GM23338 (cell line): ENCODE measurements around the gene FLRT2. TPM values are rescaled to one million over a fixed set of nuclear protein-coding genes. Genes with fewer than 3 reads are reported as not detected.

ENCODE experiments used
- ATAC-seq: fragments of 200-7000 bp; cut with Tn5 transposase; 3 replicates; pipeline ENCODE4 v1.9.1; 2020
- DNase-seq: peaks from one replicate; pipeline ENCODE4 v3.0.0-alpha.2; 2015; ENCODE audit warnings: low spot score
- H2AFZ ChIP-seq: fragments of 200-600 bp; sonication (generic); 2 replicates; pipeline ENCODE4 v1.8.0; 2016; ENCODE audit warnings: antibody characterized with exemption, mild to moderate bottlenecking, moderate library complexity
- H3F3A ChIP-seq: fragments of 200-600 bp; sonication (generic); replicated peaks from 2 replicates; pipeline ENCODE4 v1.8.0; 2017; ENCODE audit warnings: antibody characterized with exemption, mixed run types, low read depth
- H3K27ac ChIP-seq: fragments of 200-600 bp; sonication (generic); 2 replicates; pipeline ENCODE4 v1.6.1; 2016; ENCODE audit warnings: low read depth
- H3K27me3 ChIP-seq: fragments of 200-600 bp; sonication (generic); 2 replicates; pipeline ENCODE4 v1.8.0; 2016; ENCODE audit warnings: mild to moderate bottlenecking, mixed run types, moderate library complexity; ENCODE audit not compliant: insufficient read depth
- H3K36me3 ChIP-seq: fragments of 200-600 bp; sonication (generic); 2 replicates; pipeline ENCODE4 v1.8.0; 2016; ENCODE audit warnings: mild to moderate bottlenecking; ENCODE audit not compliant: insufficient read depth
- H3K4me1 ChIP-seq: fragments of 200-600 bp; sonication (generic); 2 replicates; pipeline ENCODE4 v1.8.0; 2016; ENCODE audit warnings: mild to moderate bottlenecking, moderate library complexity; ENCODE audit not compliant: insufficient read depth
- H3K4me2 ChIP-seq: fragments of 200-600 bp; sonication (generic); 2 replicates; pipeline ENCODE4 v1.7.1; 2017; ENCODE audit warnings: mixed run types
- H3K4me3 ChIP-seq: fragments of 200-600 bp; sonication (generic); 2 replicates; pipeline ENCODE4 v1.6.1; 2016; ENCODE audit warnings: mixed run types
- H3K79me2 ChIP-seq: fragments of 200-600 bp; sonication (generic); replicated peaks from 2 replicates; pipeline ENCODE4 v1.8.0; 2017; ENCODE audit warnings: mild to moderate bottlenecking; ENCODE audit not compliant: insufficient read depth
- H3K9me2 ChIP-seq: fragments of 200-600 bp; sonication (generic); 2 replicates; pipeline ENCODE4 v1.8.0; 2017; ENCODE audit not compliant: insufficient read depth
- H4K20me1 ChIP-seq: fragments of 200-600 bp; sonication (generic); replicated peaks from 2 replicates; pipeline ENCODE4 v1.8.0; 2017; ENCODE audit warnings: mild to moderate bottlenecking; ENCODE audit not compliant: insufficient read depth
- H3K27ac Mint-ChIP-seq: 2 replicates; pipeline ENCODE4 v1.8.0; 2020; ENCODE audit warnings: inconsistent platforms, mild to moderate bottlenecking, moderate library complexity, mixed read lengths
- H3K27me3 Mint-ChIP-seq: 3 replicates; pipeline ENCODE4 v1.8.0; 2022; ENCODE audit warnings: low read depth, mild to moderate bottlenecking, moderate library complexity, mixed read lengths, inconsistent platforms; ENCODE audit not compliant: insufficient read depth, poor library complexity
- H3K36me3 Mint-ChIP-seq: 3 replicates; pipeline ENCODE4 v1.8.0; 2021; ENCODE audit warnings: low read depth, mild to moderate bottlenecking, inconsistent platforms, moderate library complexity, mixed read lengths
- H3K4me1 Mint-ChIP-seq: 3 replicates; pipeline ENCODE4 v1.8.0; 2020; ENCODE audit warnings: mild to moderate bottlenecking, inconsistent platforms, mixed read lengths
- H3K4me3 Mint-ChIP-seq: 3 replicates; pipeline ENCODE4 v1.8.0; 2021; ENCODE audit warnings: moderate library complexity, mild to moderate bottlenecking, inconsistent platforms, mixed read lengths
- H3K9me3 Mint-ChIP-seq: 3 replicates; pipeline ENCODE4 v1.8.0; 2020; ENCODE audit warnings: moderate library complexity, mild to moderate bottlenecking, inconsistent platforms, mixed read lengths
- CREB1 ChIP-seq: fragments of 250-450 bp; sonication (Bioruptor Pico); IDR thresholded peaks from 2 replicates; pipeline ENCODE4 v1.5.0; 2020; ENCODE audit warnings: low read depth, mild to moderate bottlenecking, moderate library complexity
- EZH2phosphoT487 ChIP-seq: fragments of 200-600 bp; sonication (generic); IDR thresholded peaks from one replicate; pipeline ENCODE4 v1.8.1; 2018; ENCODE audit warnings: antibody characterized with exemption; ENCODE audit not compliant: unreplicated experiment
- JUNB ChIP-seq: IDR thresholded peaks from one replicate; pipeline ENCODE4 v1.6.1; 2016; ENCODE audit warnings: antibody characterized with exemption; ENCODE audit not compliant: unreplicated experiment
- POLR2AphosphoS5 ChIP-seq: IDR thresholded peaks from 2 replicates; pipeline ENCODE4 v1.6.1; 2016; ENCODE audit warnings: antibody characterized with exemption, low read depth
- ZNF114 ChIP-seq: fragments of 250-450 bp; sonication (Bioruptor Pico); IDR thresholded peaks from 2 replicates; pipeline ENCODE4 v1.5.0; 2020; ENCODE audit warnings: mild to moderate bottlenecking, moderate library complexity
- polyA plus RNA-seq: library from polyadenylated mRNA; unstranded; fragments of >200 nt; fragmentation: Nextera tagmentation; extraction: Ambion mirVana; gene quantifications from 2 replicates; pipeline ENCODE4 v1.2.1, GENCODE V29; 2016
- total RNA-seq: library from RNA; depleted of rRNA; stranded (reverse); fragments of >200 nt; shearing (Covaris generic); gene quantifications from 2 replicates; pipeline ENCODE4 v1.2.3, GENCODE V29; 2014
- TF ChIP-seq, protein P1 (sequence below): IDR thresholded peaks from one replicate; pipeline ENCODE4 v1.6.1; 2018; ENCODE audit warnings: antibody characterized with exemption; ENCODE audit not compliant: unreplicated experiment
- TF ChIP-seq, protein P2 (sequence below), 2 experiments: fragments of 200-600 bp in 1 of 2; sonication (generic) in 1 of 2; conservative IDR thresholded peaks; 2 replicates each; pipeline versions ENCODE4 v1.5.1 to v1.6.1; 2016 to 2017; ENCODE audit warnings: antibody characterized with exemption in 2 of 2, low read depth in 2 of 2, mild to moderate bottlenecking in 2 of 2, moderate library complexity in 1 of 2
- TF ChIP-seq, protein P3 (sequence below): fragments of 250-450 bp; sonication (Bioruptor Pico); IDR thresholded peaks from 2 replicates; pipeline ENCODE4 v1.5.0; 2020; ENCODE audit warnings: mild to moderate bottlenecking, moderate library complexity

Gene FLRT2
- total and polyA plus RNA-seq, 2 experiments from 2014 or later: 4.3 to 7.4 TPM

DNA sequence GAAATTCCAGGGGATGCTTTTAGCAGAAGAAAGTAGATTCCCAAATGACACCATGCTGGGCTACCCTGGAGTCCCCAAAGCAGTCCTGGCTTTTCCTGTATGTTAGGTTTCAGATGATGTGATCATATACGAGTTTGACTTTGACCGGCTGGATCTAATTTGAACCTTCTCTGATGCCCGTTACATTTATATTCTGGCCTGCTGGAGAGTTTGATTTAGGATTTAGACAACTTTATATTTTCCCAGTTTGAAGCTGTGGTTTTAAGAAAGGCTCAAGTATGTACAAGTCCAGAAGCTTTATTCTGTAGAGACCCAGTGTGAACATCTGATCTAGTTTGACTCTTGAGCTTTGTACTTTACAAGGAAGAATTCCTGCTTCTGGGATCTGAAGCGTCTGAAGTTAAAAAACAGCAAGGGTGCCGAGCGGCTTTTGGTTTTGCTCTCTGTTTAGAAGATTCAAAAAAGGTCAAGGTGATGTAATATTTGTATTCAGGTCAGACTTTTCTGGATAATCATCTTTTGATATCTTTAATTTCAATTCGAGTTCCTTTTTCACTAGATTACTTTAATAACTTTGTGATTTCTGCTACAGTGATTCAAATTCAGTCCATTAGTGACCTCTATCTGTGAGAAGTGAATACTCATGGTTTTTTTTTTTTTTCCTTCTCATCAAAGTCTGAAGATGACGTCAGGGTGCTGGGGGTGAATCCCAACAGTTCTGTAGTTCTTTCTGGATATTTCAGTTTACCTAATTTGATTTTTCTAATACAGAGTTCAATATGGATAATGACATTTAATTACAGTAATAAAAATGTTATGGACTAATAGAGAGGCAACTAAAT lies 6.3 kb downstream of the FLRT2 start:
- H3K9me2 ChIP-seq: no peaks in the 10 kb centered on the region
- peaks cover 44% of the 10 kb centered on the region for H3K27me3 ChIP-seq
- H3K9me3 Mint-ChIP-seq: no peaks in the 10 kb centered on the region; the same call in 2 of the 3 replicates
- H3K4me3 ChIP-seq: peak overlapping the region; percentile 27; the same call in 1 of the 2 replicates
- DNase-seq (peak; percentile 50), ATAC-seq (no peak)
- peaks cover 57% of the 10 kb centered on the region for H3K4me1 Mint-ChIP-seq
- H2AFZ ChIP-seq: no peak overlapping the region
- TF ChIP-seq, protein P1, sequence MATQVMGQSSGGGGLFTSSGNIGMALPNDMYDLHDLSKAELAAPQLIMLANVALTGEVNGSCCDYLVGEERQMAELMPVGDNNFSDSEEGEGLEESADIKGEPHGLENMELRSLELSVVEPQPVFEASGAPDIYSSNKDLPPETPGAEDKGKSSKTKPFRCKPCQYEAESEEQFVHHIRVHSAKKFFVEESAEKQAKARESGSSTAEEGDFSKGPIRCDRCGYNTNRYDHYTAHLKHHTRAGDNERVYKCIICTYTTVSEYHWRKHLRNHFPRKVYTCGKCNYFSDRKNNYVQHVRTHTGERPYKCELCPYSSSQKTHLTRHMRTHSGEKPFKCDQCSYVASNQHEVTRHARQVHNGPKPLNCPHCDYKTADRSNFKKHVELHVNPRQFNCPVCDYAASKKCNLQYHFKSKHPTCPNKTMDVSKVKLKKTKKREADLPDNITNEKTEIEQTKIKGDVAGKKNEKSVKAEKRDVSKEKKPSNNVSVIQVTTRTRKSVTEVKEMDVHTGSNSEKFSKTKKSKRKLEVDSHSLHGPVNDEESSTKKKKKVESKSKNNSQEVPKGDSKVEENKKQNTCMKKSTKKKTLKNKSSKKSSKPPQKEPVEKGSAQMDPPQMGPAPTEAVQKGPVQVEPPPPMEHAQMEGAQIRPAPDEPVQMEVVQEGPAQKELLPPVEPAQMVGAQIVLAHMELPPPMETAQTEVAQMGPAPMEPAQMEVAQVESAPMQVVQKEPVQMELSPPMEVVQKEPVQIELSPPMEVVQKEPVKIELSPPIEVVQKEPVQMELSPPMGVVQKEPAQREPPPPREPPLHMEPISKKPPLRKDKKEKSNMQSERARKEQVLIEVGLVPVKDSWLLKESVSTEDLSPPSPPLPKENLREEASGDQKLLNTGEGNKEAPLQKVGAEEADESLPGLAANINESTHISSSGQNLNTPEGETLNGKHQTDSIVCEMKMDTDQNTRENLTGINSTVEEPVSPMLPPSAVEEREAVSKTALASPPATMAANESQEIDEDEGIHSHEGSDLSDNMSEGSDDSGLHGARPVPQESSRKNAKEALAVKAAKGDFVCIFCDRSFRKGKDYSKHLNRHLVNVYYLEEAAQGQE: no peak
- TF ChIP-seq, protein P2, sequence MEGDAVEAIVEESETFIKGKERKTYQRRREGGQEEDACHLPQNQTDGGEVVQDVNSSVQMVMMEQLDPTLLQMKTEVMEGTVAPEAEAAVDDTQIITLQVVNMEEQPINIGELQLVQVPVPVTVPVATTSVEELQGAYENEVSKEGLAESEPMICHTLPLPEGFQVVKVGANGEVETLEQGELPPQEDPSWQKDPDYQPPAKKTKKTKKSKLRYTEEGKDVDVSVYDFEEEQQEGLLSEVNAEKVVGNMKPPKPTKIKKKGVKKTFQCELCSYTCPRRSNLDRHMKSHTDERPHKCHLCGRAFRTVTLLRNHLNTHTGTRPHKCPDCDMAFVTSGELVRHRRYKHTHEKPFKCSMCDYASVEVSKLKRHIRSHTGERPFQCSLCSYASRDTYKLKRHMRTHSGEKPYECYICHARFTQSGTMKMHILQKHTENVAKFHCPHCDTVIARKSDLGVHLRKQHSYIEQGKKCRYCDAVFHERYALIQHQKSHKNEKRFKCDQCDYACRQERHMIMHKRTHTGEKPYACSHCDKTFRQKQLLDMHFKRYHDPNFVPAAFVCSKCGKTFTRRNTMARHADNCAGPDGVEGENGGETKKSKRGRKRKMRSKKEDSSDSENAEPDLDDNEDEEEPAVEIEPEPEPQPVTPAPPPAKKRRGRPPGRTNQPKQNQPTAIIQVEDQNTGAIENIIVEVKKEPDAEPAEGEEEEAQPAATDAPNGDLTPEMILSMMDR (conservative IDR thresholded peaks at IDR 0.05; ENCODE audit: low read depth in 2 of 2): peak in 1 of 2 experiments; percentile 47; a peak in 2 of 4 replicates
- peak; percentile 47; the same call in 1 of the 2 replicates for TF ChIP-seq CREB1 (CRISPR knock-in tag)
- H4K20me1 ChIP-seq: no peaks in the 10 kb centered on the region
- no peaks in the 10 kb centered on the region for H3K36me3 ChIP-seq
- no peak overlapping the region for H3K27ac ChIP-seq
- H3K27me3 Mint-ChIP-seq: peaks cover 43% of the 10 kb centered on the region
- H3K27ac Mint-ChIP-seq: no peak overlapping the region
- no peaks in the 10 kb centered on the region for H3K36me3 Mint-ChIP-seq
- H3K4me3 Mint-ChIP-seq: peak overlapping the region; percentile 52; the same call in 2 of the 3 replicates
- H3F3A ChIP-seq: no peaks in the 10 kb centered on the region
- peaks cover 44% of the 10 kb centered on the region for H3K4me1 ChIP-seq
- peaks cover 34% of the 10 kb centered on the region for H3K79me2 ChIP-seq
- peak overlapping the region; percentile 61 for H3K4me2 ChIP-seq

DNA sequence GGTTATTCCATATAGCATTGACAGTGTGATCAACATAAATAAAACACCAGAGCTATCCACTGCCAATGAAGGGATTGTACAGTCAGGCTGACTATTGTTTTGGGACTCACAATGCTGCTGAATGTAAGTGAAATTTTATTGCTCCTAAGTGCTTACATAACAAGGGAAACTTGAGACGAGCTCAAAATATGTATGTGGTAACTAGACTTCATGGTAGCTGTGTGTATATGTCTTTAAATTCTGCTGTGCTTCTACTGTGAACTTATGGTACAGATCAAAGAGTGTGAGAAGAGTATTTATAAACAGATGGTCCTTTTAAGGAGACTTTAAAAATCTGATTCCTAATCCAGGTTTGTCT lies 6.9 kb downstream of the FLRT2 start:
- no peak overlapping the region for H3K4me3 ChIP-seq
- no peak overlapping the region for H3K4me3 Mint-ChIP-seq
- peaks cover 34% of the 10 kb centered on the region for H3K79me2 ChIP-seq
- TF ChIP-seq, protein P3, sequence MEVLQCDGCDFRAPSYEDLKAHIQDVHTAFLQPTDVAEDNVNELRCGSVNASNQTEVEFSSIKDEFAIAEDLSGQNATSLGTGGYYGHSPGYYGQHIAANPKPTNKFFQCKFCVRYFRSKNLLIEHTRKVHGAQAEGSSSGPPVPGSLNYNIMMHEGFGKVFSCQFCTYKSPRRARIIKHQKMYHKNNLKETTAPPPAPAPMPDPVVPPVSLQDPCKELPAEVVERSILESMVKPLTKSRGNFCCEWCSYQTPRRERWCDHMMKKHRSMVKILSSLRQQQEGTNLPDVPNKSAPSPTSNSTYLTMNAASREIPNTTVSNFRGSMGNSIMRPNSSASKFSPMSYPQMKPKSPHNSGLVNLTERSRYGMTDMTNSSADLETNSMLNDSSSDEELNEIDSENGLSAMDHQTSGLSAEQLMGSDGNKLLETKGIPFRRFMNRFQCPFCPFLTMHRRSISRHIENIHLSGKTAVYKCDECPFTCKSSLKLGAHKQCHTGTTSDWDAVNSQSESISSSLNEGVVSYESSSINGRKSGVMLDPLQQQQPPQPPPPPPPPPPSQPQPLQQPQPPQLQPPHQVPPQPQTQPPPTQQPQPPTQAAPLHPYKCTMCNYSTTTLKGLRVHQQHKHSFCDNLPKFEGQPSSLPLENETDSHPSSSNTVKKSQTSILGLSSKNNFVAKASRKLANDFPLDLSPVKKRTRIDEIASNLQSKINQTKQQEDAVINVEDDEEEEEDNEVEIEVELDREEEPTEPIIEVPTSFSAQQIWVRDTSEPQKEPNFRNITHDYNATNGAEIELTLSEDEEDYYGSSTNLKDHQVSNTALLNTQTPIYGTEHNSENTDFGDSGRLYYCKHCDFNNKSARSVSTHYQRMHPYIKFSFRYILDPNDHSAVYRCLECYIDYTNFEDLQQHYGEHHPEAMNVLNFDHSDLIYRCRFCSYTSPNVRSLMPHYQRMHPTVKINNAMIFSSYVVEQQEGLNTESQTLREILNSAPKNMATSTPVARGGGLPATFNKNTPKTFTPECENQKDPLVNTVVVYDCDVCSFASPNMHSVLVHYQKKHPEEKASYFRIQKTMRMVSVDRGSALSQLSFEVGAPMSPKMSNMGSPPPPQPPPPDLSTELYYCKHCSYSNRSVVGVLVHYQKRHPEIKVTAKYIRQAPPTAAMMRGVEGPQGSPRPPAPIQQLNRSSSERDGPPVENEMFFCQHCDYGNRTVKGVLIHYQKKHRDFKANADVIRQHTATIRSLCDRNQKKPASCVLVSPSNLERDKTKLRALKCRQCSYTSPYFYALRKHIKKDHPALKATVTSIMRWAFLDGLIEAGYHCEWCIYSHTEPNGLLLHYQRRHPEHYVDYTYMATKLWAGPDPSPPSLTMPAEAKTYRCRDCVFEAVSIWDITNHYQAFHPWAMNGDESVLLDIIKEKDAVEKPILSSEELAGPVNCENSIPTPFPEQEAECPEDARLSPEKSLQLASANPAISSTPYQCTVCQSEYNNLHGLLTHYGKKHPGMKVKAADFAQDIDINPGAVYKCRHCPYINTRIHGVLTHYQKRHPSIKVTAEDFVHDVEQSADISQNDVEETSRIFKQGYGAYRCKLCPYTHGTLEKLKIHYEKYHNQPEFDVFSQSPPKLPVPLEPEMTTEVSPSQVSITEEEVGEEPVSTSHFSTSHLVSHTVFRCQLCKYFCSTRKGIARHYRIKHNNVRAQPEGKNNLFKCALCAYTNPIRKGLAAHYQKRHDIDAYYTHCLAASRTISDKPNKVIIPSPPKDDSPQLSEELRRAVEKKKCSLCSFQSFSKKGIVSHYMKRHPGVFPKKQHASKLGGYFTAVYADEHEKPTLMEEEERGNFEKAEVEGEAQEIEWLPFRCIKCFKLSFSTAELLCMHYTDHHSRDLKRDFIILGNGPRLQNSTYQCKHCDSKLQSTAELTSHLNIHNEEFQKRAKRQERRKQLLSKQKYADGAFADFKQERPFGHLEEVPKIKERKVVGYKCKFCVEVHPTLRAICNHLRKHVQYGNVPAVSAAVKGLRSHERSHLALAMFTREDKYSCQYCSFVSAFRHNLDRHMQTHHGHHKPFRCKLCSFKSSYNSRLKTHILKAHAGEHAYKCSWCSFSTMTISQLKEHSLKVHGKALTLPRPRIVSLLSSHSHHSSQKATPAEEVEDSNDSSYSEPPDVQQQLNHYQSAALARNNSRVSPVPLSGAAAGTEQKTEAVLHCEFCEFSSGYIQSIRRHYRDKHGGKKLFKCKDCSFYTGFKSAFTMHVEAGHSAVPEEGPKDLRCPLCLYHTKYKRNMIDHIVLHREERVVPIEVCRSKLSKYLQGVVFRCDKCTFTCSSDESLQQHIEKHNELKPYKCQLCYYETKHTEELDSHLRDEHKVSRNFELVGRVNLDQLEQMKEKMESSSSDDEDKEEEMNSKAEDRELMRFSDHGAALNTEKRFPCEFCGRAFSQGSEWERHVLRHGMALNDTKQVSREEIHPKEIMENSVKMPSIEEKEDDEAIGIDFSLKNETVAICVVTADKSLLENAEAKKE: no peak
- TF ChIP-seq POLR2AphosphoS5: no peak
- TF ChIP-seq EZH2phosphoT487: no peak
- TF ChIP-seq ZNF114: no peak
- no peak for TF ChIP-seq JUNB

More for the DNA sequence above, 6.9 kb downstream of the FLRT2 start:
- ATAC-seq (no peak), DNase-seq (no peak)
- Mint-ChIP-seq H3K27me3 (peaks cover 37% of the 10 kb centered on the region), H3K36me3 (no peaks in the 10 kb centered on the region), H3K9me3 (no peaks in the 10 kb centered on the region; the same call in 2 of the 3 replicates), H3K4me1 (peaks cover 56% of the 10 kb centered on the region), H3K27ac (no peak overlapping the region)
- no peak overlapping the region for H2AFZ ChIP-seq
- no peaks in the 10 kb centered on the region for H3K36me3 ChIP-seq
- H4K20me1 ChIP-seq: no peaks in the 10 kb centered on the region
- H3K27me3 ChIP-seq: peaks cover 38% of the 10 kb centered on the region
- H3K4me1 ChIP-seq: peaks cover 44% of the 10 kb centered on the region
- no peaks in the 10 kb centered on the region for H3F3A ChIP-seq
- 0 out of 2 replicates have a peak overlapping the region, but pooled peaks have one; percentile 10 for H3K4me2 ChIP-seq
- peaks cover 3% of the 10 kb centered on the region; the same call in 1 of the 2 replicates for H3K9me2 ChIP-seq
- H3K27ac ChIP-seq: no peak overlapping the region
